Tibial nerve (tissue), 4 donors: Measurements from ENCODE around the gene BIRC6.

Experiments
- CTCF ChIP-seq, 5 experiments: fragments of 200-600 bp in 3 of 5; fragments of 450-650 bp in 2 of 5; sonication (generic) in 3 of 5; IDR thresholded peaks; one replicate each; pipeline ENCODE4 v1.5.1; 2016 to 2019; ENCODE audit warnings: antibody characterized with exemption in 5 of 5, mild to moderate bottlenecking in 3 of 5, moderate library complexity in 2 of 5
- EP300 ChIP-seq, 2 donors: sonication (generic); formaldehyde crosslinking; IDR thresholded peaks; one replicate each; pipeline ENCODE4 v1.6.1; 2017; ENCODE audit warnings: antibody characterized with exemption in 2 of 2, mild to moderate bottlenecking in 1 of 2

- TF ChIP-seq CTCF (IDR thresholded peaks at IDR 0.05), result peak in 2 of 5 experiments; percentile 41 to 56
- peak; percentile 37 to 91 for TF ChIP-seq EP300 (IDR thresholded peaks at IDR 0.05)
Observed at GRCh38 chr2:32356681-32357317, at the start of gene BIRC6.
